Lung (tissue), 12 donors: ENCODE data around the gene KLHL6. TPM values are rescaled to one million over a fixed set of nuclear protein-coding genes. Genes with fewer than 3 reads are reported as not detected.
A peak's percentile ranks its signal among the peaks of the same experiment; 100 is the strongest.

Experiments used
- ATAC-seq: fragments of 200-7000 bp; cut with Tn5 transposase; one replicate; pipeline ENCODE4 v1.9.1; 2020; ENCODE audit warnings: moderate number of reproducible peaks; ENCODE audit not compliant: insufficient read depth, low FRiP score
- DNase-seq, 3 donors: peaks; one replicate each; pipeline ENCODE4 v3.0.0-alpha.2; 2013 to 2017
- H3K27ac ChIP-seq, 2 donors: one replicate each; pipeline ENCODE4 v1.5.1; 2013; ENCODE audit warnings: mild to moderate bottlenecking in 2 of 2, moderate library complexity in 2 of 2, control low read depth in 1 of 2, inconsistent platforms in 1 of 2, low read depth in 1 of 2, low read length in 1 of 2
- H3K27me3 ChIP-seq, 3 donors: one replicate each; pipeline ENCODE4 v1.5.1; 2013; ENCODE audit warnings: low read length in 2 of 3; ENCODE audit not compliant: control insufficient read depth in 3 of 3, insufficient read depth in 3 of 3
- H3K36me3 ChIP-seq, 4 donors: one replicate each; pipeline ENCODE4 v1.5.1; 2013; ENCODE audit warnings: low read length in 4 of 4, mild to moderate bottlenecking in 1 of 4, moderate library complexity in 1 of 4; ENCODE audit not compliant: control insufficient read depth in 4 of 4, insufficient read depth in 4 of 4
- H3K4me1 ChIP-seq, 5 donors: one replicate each; pipeline ENCODE4 v1.5.1; 2013; ENCODE audit warnings: low read length in 5 of 5, mild to moderate bottlenecking in 2 of 5, moderate library complexity in 1 of 5; ENCODE audit not compliant: control insufficient read depth in 5 of 5, insufficient read depth in 5 of 5
- H3K4me3 ChIP-seq: one replicate; pipeline ENCODE4 v1.5.1; 2013; ENCODE audit warnings: mild to moderate bottlenecking, control low read depth, moderate library complexity
- H3K9ac ChIP-seq, 2 donors: one replicate each; pipeline ENCODE4 v1.5.1; 2013; ENCODE audit warnings: low read length in 2 of 2, control low read depth in 1 of 2; ENCODE audit not compliant: insufficient read depth in 1 of 2
- H3K9me3 ChIP-seq, 4 donors: one replicate each; pipeline ENCODE4 v1.5.1; 2013; ENCODE audit warnings: low read length in 3 of 4, mild to moderate bottlenecking in 1 of 4, moderate library complexity in 1 of 4; ENCODE audit not compliant: control insufficient read depth in 4 of 4, insufficient read depth in 3 of 4
- CTCF ChIP-seq: IDR thresholded peaks from 2 replicates; pipeline ENCODE4 v1.5.1; 2012; ENCODE audit warnings: mild to moderate bottlenecking; ENCODE audit errors: control extremely low read depth, extremely low read depth
- WGBS, 2 donors: extraction: QIAGEN DNeasy Blood & Tissue Kit; methylation state at CpG; one replicate each; pipeline ENCODE4 v1.1.7; 2013; 5-methylcytosine and 5-hydroxymethylcytosine counted together
- polyA plus RNA-seq, 2 donors: library from polyadenylated mRNA; stranded (reverse); fragments of 200-250 nt; gene quantifications; one replicate each; pipeline ENCODE4 v1.2.1, GENCODE V29; 2013
- total RNA-seq, 2 donors: library from RNA; depleted of rRNA in 1 of 2; stranded (reverse); fragments of >200 nt in 1 of 2; gene quantifications; one replicate each; pipeline ENCODE4 v1.2.1, GENCODE V29; 2014 to 2021
- donor health status: control.
- donor health status: control.
- donor health status: Bipolar disorder and iron deficiency.
- donor health status: healthy.
- donor health status: DM: yes; HTN: yes; CAD: no.

KLHL6 gene
- total and polyA plus RNA-seq, 4 donors = 3.4 to 18.0 (median 14.1) TPM

GRCh38 chr3:183448369-183449128, 107.0 kb downstream of the KLHL6 start:
- Histone ChIP-seq H3K4me1 (peaks cover 2 to 21% (median 5%) of the 10 kb centered on the region in 5 donors), H3K4me3 (no peak overlapping the region), H3K9ac (peak overlapping the region; percentile 76 to 92), H3K27ac (peak overlapping the region in 1 of 2 donors; percentile 74), H3K36me3 (peaks cover 0 to 5% (median 3%) of the 10 kb centered on the region in 4 donors), H3K27me3 (no peaks in the 10 kb centered on the region), H3K9me3 (peaks cover 0 to 2% (median under 1%) of the 10 kb centered on the region in 4 donors)
- 60 to 74% methylated on average over 3 of the region's 3 CpGs for WGBS, 2 donors
- no peak for TF ChIP-seq CTCF
- ATAC-seq = no peak
- no peak for DNase-seq

- H3K4me1 ChIP-seq = peaks cover 2 to 21% (median 5%) of the 10 kb centered on the region in 5 donors
- ATAC-seq = peak; percentile 81
- no peak for TF ChIP-seq CTCF
- H3K36me3 ChIP-seq = peaks cover 0 to 4% (median 2%) of the 10 kb centered on the region in 4 donors
- peak overlapping the region; percentile 80 for H3K4me3 ChIP-seq
- peak overlapping the region; percentile 82 to 84 for H3K27ac ChIP-seq
- DNase-seq = peak; percentile 92 to 93 (median 92)
- peak overlapping the region; percentile 76 to 92 for H3K9ac ChIP-seq
- WGBS, 2 donors = 1% methylated on average over 52 to 54 of the region's 54 CpGs
- H3K27me3 ChIP-seq = no peaks in the 10 kb centered on the region
- peaks cover 0 to 4% (median 1%) of the 10 kb centered on the region in 4 donors for H3K9me3 ChIP-seq
Observed at GRCh38 chr3:183447206-183448001, 108.1 kb downstream of the KLHL6 start.

GRCh38 chr3:183446838-183447205, 108.7 kb downstream of the KLHL6 start:
- ATAC-seq (no peak), DNase-seq (no peak)
- H3K9me3 ChIP-seq = peaks cover 0 to 4% (median 1%) of the 10 kb centered on the region in 4 donors
- H3K9ac ChIP-seq = peak overlapping the region; percentile 76 to 92
- 96 to 99% methylated on average over 2 of the region's 2 CpGs for WGBS, 2 donors
- TF ChIP-seq CTCF = no peak
- peak overlapping the region in 1 of 2 donors; percentile 82 for H3K27ac ChIP-seq
- H3K36me3 ChIP-seq = peaks cover 0 to 4% (median 0%) of the 10 kb centered on the region in 4 donors
- no peaks in the 10 kb centered on the region for H3K27me3 ChIP-seq
- H3K4me1 ChIP-seq = peaks cover 2 to 21% (median 5%) of the 10 kb centered on the region in 5 donors
- H3K4me3 ChIP-seq = no peak overlapping the region
